HepG2 (cell line): Measurements from ENCODE around the gene RFX6. TPM values are rescaled to one million over a fixed set of nuclear protein-coding genes. Genes with fewer than 3 reads are reported as not detected.

ENCODE experiments used
- ATAC-seq: fragments of 200-7000 bp; cut with Tn5 transposase; 3 replicates; pipeline ENCODE4 v1.9.1; 2020; ENCODE audit warnings: mild to moderate bottlenecking, moderate library complexity
- BruUV-seq: library from RNA; stranded (reverse); fragments of 400-500 nt; replicated peaks from 2 replicates; lab custom pipeline; 2021; lab: Mats Ljungman, UMichigan
- CTCF ChIA-PET: fragments of 300-600 bp; formaldehyde crosslinking; extraction: SDS; loops from one replicate; lab custom pipeline; 2021; ENCODE audit warnings: low total read pairs, inconsistent platforms, low intra/inter-chr PET ratio; lab: Yijun Ruan, JAX
- POLR2A ChIA-PET: fragments of 350-600 bp; sonication (Branson Sonifier 250); formaldehyde crosslinking; loops from one replicate; lab custom pipeline; 2020; ENCODE audit warnings: antibody characterized with exemption, inconsistent platforms; lab: Yijun Ruan, JAX
- DNase-seq: peaks from one replicate; pipeline ENCODE4 v3.0.0-alpha.2; 2015; ENCODE audit warnings: low spot score
- FAIRE-seq: peaks from 3 replicates; lab custom pipeline; 2011; peaks lifted over from hg19 to GRCh38; lab: Jason Lieb, UNC
- H2AFZ ChIP-seq: one replicate; pipeline ENCODE4 v1.6.1; 2011; ENCODE audit warnings: low read length, inconsistent platforms
- H3K27ac ChIP-seq: fragments of 300-600 bp; 3 replicates; pipeline ENCODE4 v1.8.0; 2011; ENCODE audit warnings: mixed run types, mild to moderate bottlenecking, mixed read lengths, low read length, inconsistent platforms; ENCODE audit not compliant: insufficient read depth; ENCODE audit errors: extremely low read length
- H3K27me3 ChIP-seq, 2 experiments: fragments of 200-600 bp in 1 of 2; 2 replicates in 1 of 2; 3 replicates in 1 of 2; pipeline versions ENCODE4 v1.6.0 to v1.8.0; 2011; ENCODE audit warnings: low read length in 2 of 2, mild to moderate bottlenecking in 2 of 2, moderate library complexity in 2 of 2, inconsistent platforms in 1 of 2; ENCODE audit not compliant: insufficient read depth in 2 of 2, control insufficient read depth in 1 of 2
- H3K36me3 ChIP-seq, 2 experiments: fragments of 200-600 bp in 1 of 2; replicated peaks in 1 of 2; 2 replicates in 1 of 2; 3 replicates in 1 of 2; pipeline versions ENCODE4 v1.5.1 to v1.8.0; 2011; ENCODE audit warnings: low read length in 2 of 2, inconsistent platforms in 1 of 2; ENCODE audit not compliant: insufficient read depth in 2 of 2, control insufficient read depth in 1 of 2
- H3K4me1 ChIP-seq: 2 replicates; pipeline ENCODE4 v1.5.1; 2012; ENCODE audit warnings: low read length, inconsistent platforms; ENCODE audit not compliant: insufficient read depth
- H3K4me2 ChIP-seq: 2 replicates; pipeline ENCODE4 v1.6.0; 2011; ENCODE audit warnings: low read depth, low read length, inconsistent platforms
- H3K4me3 ChIP-seq, 3 experiments: fragments of 200-600 bp in 1 of 3; sonication (generic), shearing (Covaris generic) in 1 of 3; replicated peaks in 1 of 3; 2 replicates each; pipeline ENCODE4 v1.5.1; 2011 to 2016; ENCODE audit warnings: low read length in 3 of 3, inconsistent platforms in 2 of 3, low read depth in 2 of 3, mild to moderate bottlenecking in 2 of 3, control low read depth in 1 of 3, mixed read lengths in 1 of 3; ENCODE audit not compliant: insufficient read depth in 1 of 3
- H3K79me2 ChIP-seq: one replicate; pipeline ENCODE4 v1.6.1; 2011; ENCODE audit warnings: low read length, inconsistent platforms; ENCODE audit not compliant: insufficient read depth
- H3K9ac ChIP-seq: 2 replicates; pipeline ENCODE4 v1.6.0; 2011; ENCODE audit warnings: mild to moderate bottlenecking, low read depth, low read length, inconsistent platforms; ENCODE audit not compliant: insufficient read depth
- H3K9me3 ChIP-seq: 2 replicates; pipeline ENCODE4 v1.5.1; 2012; ENCODE audit warnings: mild to moderate bottlenecking, low read length
- H4K20me1 ChIP-seq: 2 replicates; pipeline ENCODE4 v1.6.0; 2011; ENCODE audit warnings: inconsistent platforms, mild to moderate bottlenecking, low read length, moderate library complexity; ENCODE audit not compliant: insufficient read depth
- GATAD2A ChIP-seq: IDR thresholded peaks from 2 replicates; pipeline ENCODE4 v1.6.1; 2016
- MIER3 ChIP-seq: IDR thresholded peaks from 2 replicates; pipeline ENCODE4 v1.6.1; 2016; ENCODE audit warnings: missing compliant biosample characterization, borderline replicate concordance
- PLRG1 ChIP-seq: fragments of 450-650 bp; conservative IDR thresholded peaks from 2 replicates; pipeline ENCODE4 v1.6.1; 2016
- SATB2 ChIP-seq: sonication (generic); formaldehyde crosslinking; IDR thresholded peaks from 2 replicates; pipeline ENCODE4 v1.5.0; 2020; ENCODE audit warnings: missing genetic modification reagents
- U2AF2 ChIP-seq: fragments of 200-400 bp; formaldehyde crosslinking; IDR thresholded peaks from 2 replicates; pipeline ENCODE4 v1.6.1; 2017; ENCODE audit warnings: low read depth, mild to moderate bottlenecking, low read length
- ZBTB33 ChIP-seq: sonication (generic); formaldehyde crosslinking; IDR thresholded peaks from 2 replicates; pipeline ENCODE4 v1.4.0; 2020; ENCODE audit warnings: missing genetic modification reagents
- ZFX ChIP-seq: sonication (generic); formaldehyde crosslinking; IDR thresholded peaks from 2 replicates; pipeline ENCODE4 v1.4.0; 2020; ENCODE audit warnings: mild to moderate bottlenecking, low read depth, missing genetic modification reagents, moderate library complexity
- ZNF605 ChIP-seq: sonication (generic); formaldehyde crosslinking; IDR thresholded peaks from 2 replicates; pipeline ENCODE4 v1.8.0; 2022; ENCODE audit warnings: mild to moderate bottlenecking, missing genetic modification reagents
- WGBS: methylation state at CpG from one replicate; pipeline ENCODE4 v1.1.6; 2017; ENCODE audit warnings: low lambda C conversion rate; 5-methylcytosine and 5-hydroxymethylcytosine counted together
- in situ Hi-C: cut with HindIII; loops from 2 replicates; pipeline ENCODE4 v1.10.0; 2017; ENCODE audit warnings: low pct_unique_long_range_greater_than_20kb; ENCODE audit not compliant: extremely low pct_ligation_motif_present
- intact Hi-C: fragments of 100-400 bp; cut with micrococcal nuclease; formaldehyde crosslinking; loops from one replicate; pipeline ENCODE4 v1.10.0; 2022; ENCODE audit not compliant: unreplicated experiment
- polyA plus RNA-seq, 8 experiments: library from polyadenylated mRNA; depleted of rRNA in 3 of 8; stranded (reverse) in 7 of 8; unstranded in 1 of 8; fragments of >200 nt; fragmentation: Illumina TruSeq in 4 of 8; extraction: Trizol in 4 of 8; gene quantifications; 2 replicates each; pipeline versions ENCODE4 v1.2.1 to v1.2.3, GENCODE V29; 2011 to 2016; ENCODE audit warnings: low read depth in 4 of 8, missing spikeins in 1 of 8, mixed read lengths in 1 of 8; ENCODE audit not compliant: insufficient read depth in 1 of 8
- total RNA-seq, 5 experiments: library from RNA; depleted of rRNA; stranded (reverse); fragments of >200 nt; fragmentation: Illumina TruSeq; extraction: Trizol; gene quantifications; 2 replicates each; pipeline ENCODE4 v1.2.3, GENCODE V29; 2016; ENCODE audit warnings: low read depth in 1 of 5
- TF ChIP-seq, protein P1 (sequence below): IDR thresholded peaks from 2 replicates; pipeline ENCODE4 v1.6.1; 2016; ENCODE audit warnings: low read depth, missing genetic modification reagents, missing compliant biosample characterization
- TF ChIP-seq, protein P2 (sequence below), 2 experiments: sonication (generic) in 1 of 2; formaldehyde crosslinking in 1 of 2; IDR thresholded peaks; 2 replicates each; pipeline versions ENCODE4 v1.4.0 to v1.6.1; 2018 to 2020; ENCODE audit warnings: missing genetic modification reagents in 2 of 2, borderline replicate concordance in 1 of 2, low read depth in 1 of 2, mild to moderate bottlenecking in 1 of 2, missing biosample characterization in 1 of 2
- TF ChIP-seq, protein P3 (sequence below): sonication (generic); formaldehyde crosslinking; IDR thresholded peaks from 2 replicates; pipeline ENCODE4 v1.4.0; 2020; ENCODE audit warnings: mild to moderate bottlenecking, missing genetic modification reagents, borderline replicate concordance

The RFX6 gene
- total and polyA plus RNA-seq, 2 of the 13 experiments (the other 11 are each of a cell fraction or from before 2014, with no cell fraction given), result 0.04 TPM; not detected in 1

- TF ChIP-seq, protein P1, sequence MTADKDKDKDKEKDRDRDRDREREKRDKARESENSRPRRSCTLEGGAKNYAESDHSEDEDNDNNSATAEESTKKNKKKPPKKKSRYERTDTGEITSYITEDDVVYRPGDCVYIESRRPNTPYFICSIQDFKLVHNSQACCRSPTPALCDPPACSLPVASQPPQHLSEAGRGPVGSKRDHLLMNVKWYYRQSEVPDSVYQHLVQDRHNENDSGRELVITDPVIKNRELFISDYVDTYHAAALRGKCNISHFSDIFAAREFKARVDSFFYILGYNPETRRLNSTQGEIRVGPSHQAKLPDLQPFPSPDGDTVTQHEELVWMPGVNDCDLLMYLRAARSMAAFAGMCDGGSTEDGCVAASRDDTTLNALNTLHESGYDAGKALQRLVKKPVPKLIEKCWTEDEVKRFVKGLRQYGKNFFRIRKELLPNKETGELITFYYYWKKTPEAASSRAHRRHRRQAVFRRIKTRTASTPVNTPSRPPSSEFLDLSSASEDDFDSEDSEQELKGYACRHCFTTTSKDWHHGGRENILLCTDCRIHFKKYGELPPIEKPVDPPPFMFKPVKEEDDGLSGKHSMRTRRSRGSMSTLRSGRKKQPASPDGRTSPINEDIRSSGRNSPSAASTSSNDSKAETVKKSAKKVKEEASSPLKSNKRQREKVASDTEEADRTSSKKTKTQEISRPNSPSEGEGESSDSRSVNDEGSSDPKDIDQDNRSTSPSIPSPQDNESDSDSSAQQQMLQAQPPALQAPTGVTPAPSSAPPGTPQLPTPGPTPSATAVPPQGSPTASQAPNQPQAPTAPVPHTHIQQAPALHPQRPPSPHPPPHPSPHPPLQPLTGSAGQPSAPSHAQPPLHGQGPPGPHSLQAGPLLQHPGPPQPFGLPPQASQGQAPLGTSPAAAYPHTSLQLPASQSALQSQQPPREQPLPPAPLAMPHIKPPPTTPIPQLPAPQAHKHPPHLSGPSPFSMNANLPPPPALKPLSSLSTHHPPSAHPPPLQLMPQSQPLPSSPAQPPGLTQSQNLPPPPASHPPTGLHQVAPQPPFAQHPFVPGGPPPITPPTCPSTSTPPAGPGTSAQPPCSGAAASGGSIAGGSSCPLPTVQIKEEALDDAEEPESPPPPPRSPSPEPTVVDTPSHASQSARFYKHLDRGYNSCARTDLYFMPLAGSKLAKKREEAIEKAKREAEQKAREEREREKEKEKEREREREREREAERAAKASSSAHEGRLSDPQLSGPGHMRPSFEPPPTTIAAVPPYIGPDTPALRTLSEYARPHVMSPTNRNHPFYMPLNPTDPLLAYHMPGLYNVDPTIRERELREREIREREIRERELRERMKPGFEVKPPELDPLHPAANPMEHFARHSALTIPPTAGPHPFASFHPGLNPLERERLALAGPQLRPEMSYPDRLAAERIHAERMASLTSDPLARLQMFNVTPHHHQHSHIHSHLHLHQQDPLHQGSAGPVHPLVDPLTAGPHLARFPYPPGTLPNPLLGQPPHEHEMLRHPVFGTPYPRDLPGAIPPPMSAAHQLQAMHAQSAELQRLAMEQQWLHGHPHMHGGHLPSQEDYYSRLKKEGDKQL (CRISPR knock-in tag), result peak; percentile 57; the same call in 1 of the 2 replicates
- TF ChIP-seq U2AF2, result no peak
Measured at GRCh38 chr6:116924245-116924644, 47.2 kb downstream of the RFX6 start (continued).

GRCh38 chr6:116925088-116925794 lies 48.2 kb downstream of the RFX6 start:
- no peaks in the 10 kb centered on the region for H3K36me3 ChIP-seq
- FAIRE-seq (no peak), DNase-seq (no peak), ATAC-seq (peak; percentile 31; the same call in 1 of the 3 replicates)
- H3K9ac ChIP-seq, result no peak overlapping the region
- H3K4me2 ChIP-seq, result no peak overlapping the region
- no peaks in the 10 kb centered on the region for H3K27me3 ChIP-seq
- ChIA-PET POLR2A (no interaction called here), CTCF (no interaction called here)
- 71% methylated on average over 10 of the region's 10 CpGs for WGBS
- no TSS peak for BruUV-seq
- H3K79me2 ChIP-seq, result no peaks in the 10 kb centered on the region
- no peak overlapping the region for H2AFZ ChIP-seq
- H4K20me1 ChIP-seq, result no peaks in the 10 kb centered on the region
- in situ Hi-C loops (no loop called here), intact Hi-C loops (no loop called here)
- H3K4me3 ChIP-seq, result no peak overlapping the region
- no peaks in the 10 kb centered on the region for H3K9me3 ChIP-seq
- H3K4me1 ChIP-seq, result peaks cover 16% of the 10 kb centered on the region
- no peak overlapping the region for H3K27ac ChIP-seq
- TF ChIP-seq, protein P2, sequence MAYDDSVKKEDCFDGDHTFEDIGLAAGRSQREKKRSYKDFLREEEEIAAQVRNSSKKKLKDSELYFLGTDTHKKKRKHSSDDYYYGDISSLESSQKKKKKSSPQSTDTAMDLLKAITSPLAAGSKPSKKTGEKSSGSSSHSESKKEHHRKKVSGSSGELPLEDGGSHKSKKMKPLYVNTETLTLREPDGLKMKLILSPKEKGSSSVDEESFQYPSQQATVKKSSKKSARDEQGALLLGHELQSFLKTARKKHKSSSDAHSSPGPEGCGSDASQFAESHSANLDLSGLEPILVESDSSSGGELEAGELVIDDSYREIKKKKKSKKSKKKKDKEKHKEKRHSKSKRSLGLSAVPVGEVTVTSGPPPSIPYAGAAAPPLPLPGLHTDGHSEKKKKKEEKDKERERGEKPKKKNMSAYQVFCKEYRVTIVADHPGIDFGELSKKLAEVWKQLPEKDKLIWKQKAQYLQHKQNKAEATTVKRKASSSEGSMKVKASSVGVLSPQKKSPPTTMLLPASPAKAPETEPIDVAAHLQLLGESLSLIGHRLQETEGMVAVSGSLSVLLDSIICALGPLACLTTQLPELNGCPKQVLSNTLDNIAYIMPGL (CRISPR knock-in tag; IDR thresholded peaks at IDR 0.05; ENCODE audit: borderline replicate concordance in 1 of 2, low read depth in 1 of 2), result no peak
- TF ChIP-seq ZFX (CRISPR knock-in tag) (no peak), SATB2 (CRISPR knock-in tag) (no peak), GATAD2A (CRISPR knock-in tag) (no peak), ZBTB33 (CRISPR knock-in tag) (no peak), MIER3 (CRISPR knock-in tag) (no peak), ZNF605 (CRISPR knock-in tag) (no peak), PLRG1 (no peak)
- TF ChIP-seq, protein P3, sequence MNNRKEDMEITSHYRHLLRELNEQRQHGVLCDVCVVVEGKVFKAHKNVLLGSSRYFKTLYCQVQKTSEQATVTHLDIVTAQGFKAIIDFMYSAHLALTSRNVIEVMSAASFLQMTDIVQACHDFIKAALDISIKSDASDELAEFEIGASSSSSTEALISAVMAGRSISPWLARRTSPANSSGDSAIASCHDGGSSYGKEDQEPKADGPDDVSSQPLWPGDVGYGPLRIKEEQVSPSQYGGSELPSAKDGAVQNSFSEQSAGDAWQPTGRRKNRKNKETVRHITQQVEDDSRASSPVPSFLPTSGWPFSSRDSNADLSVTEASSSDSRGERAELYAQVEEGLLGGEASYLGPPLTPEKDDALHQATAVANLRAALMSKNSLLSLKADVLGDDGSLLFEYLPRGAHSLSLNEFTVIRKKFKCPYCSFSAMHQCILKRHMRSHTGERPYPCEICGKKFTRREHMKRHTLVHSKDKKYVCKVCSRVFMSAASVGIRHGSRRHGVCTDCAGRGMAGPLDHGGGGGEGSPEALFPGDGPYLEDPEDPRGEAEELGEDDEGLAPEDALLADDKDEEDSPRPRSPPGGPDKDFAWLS (CRISPR knock-in tag), result no peak
